Caco-2 (cell line): Measurements from ENCODE around the gene BRIP1. TPM values are rescaled to one million over a fixed set of nuclear protein-coding genes. Genes with fewer than 3 reads are reported as not detected.

Experiments used
- BruUV-seq: library from RNA; stranded (reverse); fragments of 400-500 nt; replicated peaks from 2 replicates; lab custom pipeline; 2021; lab: Mats Ljungman, UMichigan
- CTCF ChIA-PET: fragments of 300-600 bp; sonication (Branson Sonifier 250); formaldehyde crosslinking; loops from one replicate; lab custom pipeline; 2022; ENCODE audit warnings: antibody characterized with exemption; lab: Charles Lee
- POLR2A ChIA-PET: fragments of 300-600 bp; sonication (Branson Sonifier 250); formaldehyde crosslinking; loops from one replicate; lab custom pipeline; 2022; ENCODE audit warnings: antibody characterized with exemption; lab: Charles Lee
- DNase-seq, 2 experiments: peaks; one replicate each; pipeline versions ENCODE4 v3.0.0 to v3.0.0-alpha.2; 2020 to 2022
- H3K27me3 ChIP-seq: replicated peaks from 2 replicates; pipeline ENCODE4 v1.6.0; 2011; ENCODE audit warnings: low read length; ENCODE audit not compliant: control insufficient read depth, insufficient read depth
- H3K36me3 ChIP-seq: 2 replicates; pipeline ENCODE4 v1.5.1; 2011; ENCODE audit warnings: low read length; ENCODE audit not compliant: control insufficient read depth, insufficient read depth
- H3K4me1 ChIP-seq: fragments of 250-450 bp; sonication (Bioruptor Pico); 2 replicates; pipeline ENCODE4 v1.5.1; 2020; ENCODE audit warnings: mild to moderate bottlenecking
- H3K4me3 ChIP-seq: 2 replicates; pipeline ENCODE4 v1.5.1; 2011; ENCODE audit warnings: low read depth, mild to moderate bottlenecking, control low read depth, low read length
- H3K9me3 ChIP-seq: fragments of 250-450 bp; sonication (Bioruptor Pico); 2 replicates; pipeline ENCODE4 v1.5.1; 2020; ENCODE audit warnings: mild to moderate bottlenecking, moderate library complexity
- H3K27ac Mint-ChIP-seq: one replicate; pipeline ENCODE4 v1.8.0; 2022; ENCODE audit warnings: mixed read lengths; ENCODE audit not compliant: unreplicated experiment
- H3K27me3 Mint-ChIP-seq: one replicate; pipeline ENCODE4 v1.8.0; 2022; ENCODE audit warnings: mixed read lengths; ENCODE audit not compliant: insufficient read depth, unreplicated experiment
- H3K36me3 Mint-ChIP-seq: one replicate; pipeline ENCODE4 v1.8.0; 2022; ENCODE audit warnings: mild to moderate bottlenecking, mixed read lengths; ENCODE audit not compliant: insufficient read depth, unreplicated experiment
- H3K4me1 Mint-ChIP-seq: one replicate; pipeline ENCODE4 v1.8.0; 2022; ENCODE audit warnings: low read depth, mixed read lengths; ENCODE audit not compliant: unreplicated experiment
- H3K4me3 Mint-ChIP-seq: one replicate; pipeline ENCODE4 v1.8.0; 2022; ENCODE audit warnings: mild to moderate bottlenecking, moderate library complexity, mixed read lengths; ENCODE audit not compliant: unreplicated experiment
- H3K9me3 Mint-ChIP-seq: one replicate; pipeline ENCODE4 v1.8.0; 2022; ENCODE audit warnings: mixed read lengths; ENCODE audit not compliant: unreplicated experiment
- intact Hi-C: fragments of 100-400 bp; cut with micrococcal nuclease; formaldehyde crosslinking; loops from one replicate; pipeline ENCODE4 v1.10.0; 2022; ENCODE audit not compliant: unreplicated experiment
- total RNA-seq: library from RNA; stranded (reverse); gene quantifications from 2 replicates; pipeline ENCODE4 v1.2.3, GENCODE V29; 2022
- TF ChIP-seq, protein P1 (sequence below), 2 experiments: fragments of 200-600 bp in 1 of 2; IDR thresholded peaks; 1 replicate in 1 of 2; 2 replicates in 1 of 2; pipeline versions ENCODE4 v1.5.1 to v1.8.0; 2011 to 2022; ENCODE audit warnings: antibody characterized with exemption in 1 of 2, control low read depth in 1 of 2, inconsistent platforms in 1 of 2, low read depth in 1 of 2, low read length in 1 of 2, mild to moderate bottlenecking in 1 of 2, moderate library complexity in 1 of 2; ENCODE audit not compliant: insufficient read depth in 1 of 2, severe bottlenecking in 1 of 2, unreplicated experiment in 1 of 2

BRIP1 gene
- total RNA-seq, 1 experiment from 2014 or later, result 18.3 TPM

GRCh38 chr17:61710546-61710945 lies 152.8 kb downstream of the BRIP1 start:
- BruUV-seq, result no TSS peak
- no peak overlapping the region for H3K27ac Mint-ChIP-seq
- Histone ChIP-seq H3K9me3 (no peaks in the 10 kb centered on the region), H3K36me3 (no peaks in the 10 kb centered on the region; the same call in 1 of the 2 replicates), H3K27me3 (no peaks in the 10 kb centered on the region), H3K4me1 (no peaks in the 10 kb centered on the region), H3K4me3 (no peak overlapping the region)
- H3K27me3 Mint-ChIP-seq, result no peaks in the 10 kb centered on the region
- ChIA-PET POLR2A (no interaction called here), CTCF (no interaction called here)
- peaks cover 18% of the 10 kb centered on the region for H3K36me3 Mint-ChIP-seq
- no peaks in the 10 kb centered on the region for H3K4me1 Mint-ChIP-seq
- no peak overlapping the region for H3K4me3 Mint-ChIP-seq
- TF ChIP-seq, protein P1, sequence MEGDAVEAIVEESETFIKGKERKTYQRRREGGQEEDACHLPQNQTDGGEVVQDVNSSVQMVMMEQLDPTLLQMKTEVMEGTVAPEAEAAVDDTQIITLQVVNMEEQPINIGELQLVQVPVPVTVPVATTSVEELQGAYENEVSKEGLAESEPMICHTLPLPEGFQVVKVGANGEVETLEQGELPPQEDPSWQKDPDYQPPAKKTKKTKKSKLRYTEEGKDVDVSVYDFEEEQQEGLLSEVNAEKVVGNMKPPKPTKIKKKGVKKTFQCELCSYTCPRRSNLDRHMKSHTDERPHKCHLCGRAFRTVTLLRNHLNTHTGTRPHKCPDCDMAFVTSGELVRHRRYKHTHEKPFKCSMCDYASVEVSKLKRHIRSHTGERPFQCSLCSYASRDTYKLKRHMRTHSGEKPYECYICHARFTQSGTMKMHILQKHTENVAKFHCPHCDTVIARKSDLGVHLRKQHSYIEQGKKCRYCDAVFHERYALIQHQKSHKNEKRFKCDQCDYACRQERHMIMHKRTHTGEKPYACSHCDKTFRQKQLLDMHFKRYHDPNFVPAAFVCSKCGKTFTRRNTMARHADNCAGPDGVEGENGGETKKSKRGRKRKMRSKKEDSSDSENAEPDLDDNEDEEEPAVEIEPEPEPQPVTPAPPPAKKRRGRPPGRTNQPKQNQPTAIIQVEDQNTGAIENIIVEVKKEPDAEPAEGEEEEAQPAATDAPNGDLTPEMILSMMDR (IDR thresholded peaks at IDR 0.05; ENCODE audit: insufficient read depth in 1 of 2, low read depth in 1 of 2, low read length in 1 of 2, severe bottlenecking in 1 of 2, unreplicated experiment in 1 of 2), result no peak
- intact Hi-C loops, result no loop called here
- H3K9me3 Mint-ChIP-seq, result peaks cover 9% of the 10 kb centered on the region
- DNase-seq, result no peak

- H3K4me1 ChIP-seq, result no peaks in the 10 kb centered on the region
- Mint-ChIP-seq H3K27ac (no peak overlapping the region), H3K27me3 (no peaks in the 10 kb centered on the region), H3K4me3 (no peak overlapping the region), H3K9me3 (peaks cover 9% of the 10 kb centered on the region), H3K4me1 (no peaks in the 10 kb centered on the region), H3K36me3 (peaks cover 24% of the 10 kb centered on the region)
- ChIA-PET CTCF (no interaction called here), POLR2A (no interaction called here)
- no peaks in the 10 kb centered on the region for H3K27me3 ChIP-seq
- intact Hi-C loops, result no loop called here
- H3K36me3 ChIP-seq, result no peaks in the 10 kb centered on the region; the same call in 1 of the 2 replicates
- no peaks in the 10 kb centered on the region for H3K9me3 ChIP-seq
- TF ChIP-seq, protein P1 (IDR thresholded peaks at IDR 0.05; ENCODE audit: insufficient read depth in 1 of 2, low read depth in 1 of 2, low read length in 1 of 2, severe bottlenecking in 1 of 2, unreplicated experiment in 1 of 2), result no peak
- DNase-seq, result no peak
- BruUV-seq, result no TSS peak
- H3K4me3 ChIP-seq, result no peak overlapping the region
Measured at GRCh38 chr17:61709567-61709966, 153.8 kb downstream of the BRIP1 start.

GRCh38 chr17:61704935-61705449 lies 158.3 kb downstream of the BRIP1 start:
- no peaks in the 10 kb centered on the region for H3K4me1 Mint-ChIP-seq
- no peaks in the 10 kb centered on the region for H3K4me1 ChIP-seq
- no peaks in the 10 kb centered on the region for H3K27me3 ChIP-seq
- no peak for DNase-seq
- H3K36me3 ChIP-seq, result no peaks in the 10 kb centered on the region; the same call in 1 of the 2 replicates
- no peaks in the 10 kb centered on the region for H3K27me3 Mint-ChIP-seq
- ChIA-PET POLR2A (no interaction called here), CTCF (no interaction called here)
- no peak overlapping the region for H3K27ac Mint-ChIP-seq
- TF ChIP-seq, protein P1 (IDR thresholded peaks at IDR 0.05; ENCODE audit: insufficient read depth in 1 of 2, low read depth in 1 of 2, low read length in 1 of 2, severe bottlenecking in 1 of 2, unreplicated experiment in 1 of 2), result no peak
- H3K4me3 ChIP-seq, result no peak overlapping the region
- H3K36me3 Mint-ChIP-seq, result peaks cover 30% of the 10 kb centered on the region
- BruUV-seq, result no TSS peak
- H3K4me3 Mint-ChIP-seq, result no peak overlapping the region
- intact Hi-C loops, result no loop called here
- H3K9me3 ChIP-seq, result peaks cover 4% of the 10 kb centered on the region
- H3K9me3 Mint-ChIP-seq, result peaks cover 38% of the 10 kb centered on the region
